Activated T-helper 1 cell treated with Interleukin-2 at 50 U/mL for 16 hours (primary cell): ENCODE results near the gene COL8A2.

Experiments
- DNase-seq: peaks from one replicate; pipeline ENCODE4 v3.0.0-alpha.2; 2020; ENCODE audit warnings: low read depth

COL8A2 gene

DNA sequence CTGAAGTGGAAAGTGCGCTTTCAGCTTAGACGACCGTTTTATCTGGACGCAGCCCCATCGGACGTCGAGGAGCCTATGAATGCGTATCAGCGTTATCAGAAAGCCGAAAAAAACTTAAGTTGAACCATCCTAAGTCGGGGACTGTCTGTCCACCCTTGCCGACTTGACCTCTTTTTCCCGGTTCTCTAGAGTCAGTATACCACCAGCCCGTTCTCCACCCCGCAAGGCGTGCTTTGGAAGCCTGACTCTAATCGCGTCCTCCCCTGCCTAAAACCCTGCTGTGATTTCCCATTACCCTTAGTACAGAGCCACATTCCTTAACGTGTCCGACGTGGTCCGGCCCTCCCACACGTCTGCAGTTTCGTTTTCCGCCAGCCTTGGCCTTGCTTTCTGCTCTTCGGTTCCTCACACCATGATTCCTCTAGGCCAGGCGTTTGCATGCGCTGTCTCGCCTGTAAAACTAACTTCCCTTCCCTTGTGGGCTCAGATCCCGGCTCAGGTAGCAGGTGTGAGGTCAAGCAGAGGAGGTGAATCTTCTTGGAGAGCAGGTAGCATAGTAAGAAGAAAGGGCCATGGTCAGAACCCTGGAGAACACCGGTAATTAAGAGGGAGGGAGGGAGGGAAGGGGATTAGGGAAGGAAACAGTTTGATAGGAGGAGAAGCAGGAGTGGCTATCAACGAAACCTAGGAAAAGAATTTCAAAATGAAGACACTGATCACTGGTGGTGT is 35.5 kb downstream of the COL8A2 start:
- DNase-seq: no peak

DNA sequence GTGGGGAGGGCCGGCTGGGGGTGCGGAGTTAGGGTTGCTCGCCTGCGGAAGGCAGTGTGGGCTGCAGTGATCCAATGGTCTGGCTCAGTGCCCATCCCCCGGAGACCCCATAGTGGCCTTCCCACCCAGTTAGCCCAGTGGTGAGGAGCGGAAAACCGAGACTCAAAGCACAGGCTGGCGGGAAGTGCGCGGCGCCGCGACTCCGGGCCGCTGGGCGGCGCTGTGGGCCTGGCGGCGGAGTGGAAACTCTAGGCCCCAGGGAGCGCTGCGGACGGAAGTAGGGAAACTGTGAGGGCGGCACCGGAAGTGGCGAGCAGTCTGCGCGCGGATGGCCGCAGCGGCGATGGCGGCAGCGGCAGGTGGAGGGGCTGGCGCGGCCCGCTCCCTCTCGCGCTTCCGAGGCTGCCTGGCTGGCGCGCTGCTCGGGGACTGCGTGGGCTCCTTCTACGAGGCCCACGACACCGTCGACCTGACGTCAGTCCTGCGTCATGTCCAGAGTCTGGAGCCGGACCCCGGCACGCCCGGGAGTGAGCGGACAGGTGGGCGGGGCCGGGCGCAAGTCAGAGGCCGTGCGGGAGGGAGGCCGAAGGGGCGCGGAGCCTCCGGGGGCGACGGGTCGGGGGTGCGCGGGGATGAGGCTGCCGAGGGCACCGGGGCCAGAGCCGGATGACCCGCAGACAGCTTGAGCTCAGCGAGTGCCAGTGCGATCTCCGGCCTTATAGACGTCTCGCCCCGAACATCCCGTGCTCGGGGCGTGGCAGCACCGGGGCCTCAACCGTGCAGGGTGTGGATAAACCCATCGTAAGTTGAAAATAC is 36.2 kb downstream of the COL8A2 start, which contains the start of gene ADPRS:
ADPRS (plus strand) TSS at position 316 of the 816 bp plus-strand sequence; CDS start at position 329, 13 bp downstream.
- peak; percentile 88 for DNase-seq

- DNase-seq: no peak
These were observed 36.8 kb downstream of the COL8A2 start for GRCh38 chr1:36088265-36088576.

- DNase-seq: no peak
These were observed 37.5 kb downstream of the COL8A2 start for GRCh38 chr1:36087233-36088123.

DNA sequence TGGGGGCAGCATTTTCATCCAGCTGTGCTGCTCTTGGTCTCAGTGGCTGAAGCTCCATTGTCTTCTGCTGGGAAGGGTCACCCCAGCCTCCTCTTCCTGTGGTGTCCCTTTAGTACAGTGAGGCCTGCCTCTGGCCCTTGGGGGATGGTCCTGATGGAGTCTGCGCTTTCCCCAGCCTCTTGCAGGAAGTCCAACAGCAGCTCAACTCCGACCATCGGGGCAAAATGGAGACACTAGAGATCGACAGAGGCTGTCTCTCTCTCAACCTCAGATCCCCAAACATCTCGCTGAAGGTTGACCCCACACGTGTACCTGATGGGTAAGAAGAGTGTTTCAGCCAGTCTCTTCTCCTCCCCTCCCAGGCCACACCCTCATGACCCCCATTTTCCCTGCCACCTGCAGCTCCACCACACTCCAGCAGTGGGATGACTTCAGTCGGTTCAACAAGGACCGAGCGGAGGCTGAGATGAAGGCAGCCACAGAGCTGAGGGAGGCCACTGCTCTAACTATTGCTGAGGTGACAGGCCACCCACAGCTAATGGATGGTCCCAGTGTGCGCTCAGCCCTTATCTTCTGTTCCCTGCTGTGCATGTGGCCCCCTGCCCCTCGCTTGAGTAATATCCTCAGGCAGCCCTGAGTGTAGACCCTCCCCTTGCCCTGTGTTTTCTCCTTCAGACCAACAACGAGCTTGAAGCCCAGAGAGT is 38.3 kb downstream of the COL8A2 start:
- DNase-seq: no peak

DNA sequence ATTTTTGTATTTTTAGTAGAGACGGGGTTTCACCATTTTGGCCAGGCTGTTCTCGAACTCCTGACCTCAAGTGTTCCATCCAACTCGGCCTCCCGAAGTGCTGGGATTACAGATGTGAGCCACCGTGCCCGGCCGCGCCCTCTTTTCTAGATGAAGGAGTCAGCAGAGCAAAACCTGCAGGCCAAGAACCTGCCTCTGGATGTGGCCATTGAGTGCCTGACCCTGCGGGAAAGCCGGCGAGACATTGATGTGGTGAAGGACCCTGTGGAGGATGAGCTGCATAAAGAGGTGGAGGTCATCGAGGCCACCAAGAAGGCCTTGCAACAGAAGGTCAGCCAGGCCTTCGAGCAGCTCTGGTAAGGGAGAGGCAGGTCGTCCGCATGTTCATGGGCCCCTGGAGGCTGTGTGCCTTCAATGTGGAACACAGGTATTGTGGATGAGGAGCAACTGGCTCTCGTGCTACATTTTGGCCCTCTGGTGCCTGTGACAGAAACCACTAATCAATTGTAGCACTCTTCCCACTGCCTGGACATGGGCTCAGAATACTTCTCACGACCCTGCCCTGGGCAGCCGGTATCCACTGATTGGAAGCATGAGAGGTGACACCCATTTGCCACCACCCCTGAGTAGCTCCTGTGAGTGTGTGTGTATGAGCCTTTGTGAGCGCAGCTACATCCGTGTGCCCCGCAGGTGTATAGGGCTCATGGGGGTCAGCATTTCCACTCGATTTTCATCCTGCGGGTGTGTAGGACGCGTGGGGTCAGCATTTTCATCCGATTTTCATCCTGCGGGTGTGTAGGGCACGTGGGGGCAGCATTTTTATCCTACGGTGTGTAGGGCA is 39.1 kb downstream of the COL8A2 start:
- no peak for DNase-seq

DNA sequence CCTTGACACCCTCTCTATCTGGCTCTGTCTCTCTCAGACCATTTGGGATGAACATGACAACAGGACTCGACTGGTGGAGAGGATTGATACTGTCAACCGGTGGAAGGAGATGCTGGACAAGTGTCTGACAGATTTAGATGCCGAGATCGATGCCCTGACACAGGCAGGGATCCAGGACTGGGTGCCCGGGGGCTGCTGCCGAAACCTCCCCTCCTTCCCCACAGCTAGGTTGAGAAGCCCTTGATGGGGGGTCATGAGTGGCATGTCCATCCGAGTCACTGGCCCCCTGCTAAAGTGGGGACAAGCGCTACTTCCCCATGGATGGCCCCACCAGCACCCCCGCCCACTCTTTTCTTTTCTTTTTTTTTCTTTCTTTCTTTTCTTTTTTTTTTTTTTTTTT is 39.9 kb downstream of the COL8A2 start:
- no peak for DNase-seq

GRCh38 chr1:36084497-36085115 is 40.4 kb downstream of the COL8A2 start:
- DNase-seq: no peak

GRCh38 chr1:36083635-36084496 is 41.2 kb downstream of the COL8A2 start, which contains the start of gene TEKT2:
TEKT2 (plus strand) TSS chr1:36084094; CDS start chr1:36084922, 828 bp downstream.
- no peak for DNase-seq

DNA sequence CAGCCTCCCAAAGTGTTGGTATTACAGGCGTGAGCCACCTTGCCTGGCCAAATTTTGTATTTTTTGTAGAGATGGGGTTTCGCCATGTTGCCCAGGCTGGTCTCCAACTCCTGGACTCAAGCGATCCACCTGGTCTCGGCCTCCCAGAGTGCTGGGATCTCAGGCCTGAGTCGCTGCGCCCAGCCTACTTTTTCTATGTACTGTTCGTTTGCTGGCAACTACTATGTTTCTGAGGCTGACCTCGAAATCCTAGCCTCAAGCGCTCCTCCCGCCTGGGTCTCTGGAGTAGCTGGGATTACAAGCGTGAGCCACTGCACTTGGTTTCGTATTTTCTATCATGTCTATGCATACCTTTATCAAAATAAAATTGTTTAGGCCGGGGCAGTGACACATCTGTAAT is 41.8 kb downstream of the COL8A2 start:
- no peak for DNase-seq

DNA sequence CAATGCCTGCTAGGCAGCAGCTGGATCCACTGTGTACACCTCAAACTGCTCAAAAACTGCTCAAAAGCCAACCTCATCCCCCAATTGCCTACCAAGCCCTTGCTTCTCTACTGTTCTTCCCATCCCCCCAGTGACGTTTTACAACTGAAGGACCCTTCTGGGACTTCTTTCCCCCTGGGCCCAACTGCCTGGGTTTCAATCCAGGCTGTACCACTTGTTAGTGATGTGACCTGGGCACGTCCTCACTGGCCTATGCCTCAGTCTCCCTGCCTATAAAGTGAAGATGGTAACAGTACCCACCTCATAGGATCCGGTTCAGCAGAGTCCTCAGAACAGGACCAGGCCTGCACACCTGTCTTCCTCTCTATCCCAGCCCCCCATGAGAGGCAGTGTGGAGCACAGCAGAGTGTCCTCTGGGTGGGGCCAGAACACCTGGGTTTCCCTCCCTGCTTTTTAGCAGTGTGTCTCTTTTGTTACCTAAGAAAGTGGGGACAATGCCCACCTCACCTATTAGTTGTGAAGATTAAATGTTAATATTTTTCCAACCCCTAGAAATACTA is 43.0 kb downstream of the COL8A2 start:
- DNase-seq: no peak

- no peak for DNase-seq
These were observed 44.2 kb downstream of the COL8A2 start for GRCh38 chr1:36080801-36081200.

DNA sequence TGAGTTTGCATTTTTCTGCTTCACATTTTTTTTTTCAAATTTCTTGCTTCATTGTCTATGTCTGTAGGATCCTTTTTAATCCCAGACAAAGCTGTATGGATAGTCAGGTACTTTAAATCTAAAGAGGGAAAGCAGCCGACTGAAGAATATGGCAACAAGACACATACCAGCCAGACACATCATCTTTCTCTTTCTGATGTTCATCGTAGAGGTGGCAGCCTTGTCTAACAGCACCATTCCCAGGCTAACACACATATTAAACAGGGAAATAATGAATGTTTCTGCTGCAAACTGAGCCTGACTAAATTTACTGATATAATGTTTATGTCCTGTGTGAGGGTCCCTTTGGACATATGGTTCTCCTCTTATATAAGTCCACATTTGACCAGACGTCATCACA is 44.8 kb downstream of the COL8A2 start:
- DNase-seq: no peak

GRCh38 chr1:36076979-36077573 is 47.9 kb downstream of the COL8A2 start:
- DNase-seq: no peak

DNA sequence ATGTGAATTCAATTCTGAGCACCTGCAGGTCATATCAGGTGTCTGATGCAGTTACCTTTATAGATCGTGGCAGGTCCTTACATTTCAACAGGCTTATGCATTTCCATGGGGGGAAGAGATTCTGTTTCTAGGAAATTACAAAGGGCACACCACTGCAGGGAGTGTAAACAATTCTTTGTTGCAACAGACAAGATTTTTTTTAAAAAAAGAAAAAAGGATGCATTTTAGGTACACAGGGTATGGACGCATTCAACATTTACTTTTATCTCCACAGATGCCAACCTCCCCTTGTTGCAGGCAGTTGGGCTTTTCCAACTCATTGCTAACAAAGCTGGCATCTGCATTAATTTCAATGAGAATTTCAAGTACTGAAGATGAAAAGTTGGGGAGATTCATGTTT is 54.7 kb downstream of the COL8A2 start:
- no peak for DNase-seq

- DNase-seq: no peak
These were observed 56.2 kb downstream of the COL8A2 start for GRCh38 chr1:36068866-36069265.

DNA sequence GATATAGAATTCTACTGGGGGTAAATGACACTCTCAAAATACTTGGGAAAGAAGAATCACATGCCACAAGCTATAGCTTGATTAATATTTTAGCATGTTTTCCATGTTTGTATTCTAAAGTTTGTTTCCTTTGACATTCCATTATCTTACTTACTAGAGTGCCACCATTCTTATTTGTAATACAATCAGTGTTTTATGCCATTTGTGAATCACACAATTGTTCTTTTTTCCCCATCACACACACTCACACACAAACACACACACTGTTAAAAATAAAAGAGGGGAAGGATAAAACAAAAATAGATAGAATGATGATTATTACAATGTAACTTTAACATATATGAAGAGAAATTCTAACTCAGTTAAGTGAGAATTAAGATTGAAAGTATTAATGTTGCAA is 57.2 kb downstream of the COL8A2 start:
- no peak for DNase-seq

GRCh38 chr1:36062315-36062714 is 62.7 kb downstream of the COL8A2 start:
- DNase-seq: no peak

DNA sequence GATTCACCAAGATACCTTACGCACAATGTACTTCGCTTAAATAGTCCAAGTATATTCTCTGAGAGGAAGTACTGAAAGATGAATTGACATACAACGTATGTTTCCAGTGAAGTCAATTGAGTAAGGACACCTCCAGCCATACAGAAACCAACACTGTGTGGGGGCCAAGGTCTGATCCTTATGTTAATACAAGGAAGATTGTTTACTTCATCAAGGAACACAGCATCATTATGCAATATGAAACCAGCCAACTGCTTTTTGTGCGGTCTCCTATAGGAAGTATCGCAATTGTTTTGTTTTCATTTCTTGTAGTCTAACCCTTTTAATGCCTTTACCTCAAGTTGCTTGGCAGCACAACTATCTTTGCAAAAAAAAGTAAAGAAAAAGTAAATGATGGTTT is 69.3 kb downstream of the COL8A2 start:
- no peak for DNase-seq
